ENCODE measurements around the gene MGAT1. TPM values are rescaled to one million over a fixed set of nuclear protein-coding genes. Genes with fewer than 3 reads are reported as not detected.
A peak's percentile ranks its signal among the peaks of the same experiment; 100 is the strongest.
"Not testable (repeated sequence)": the region's sequence is repeated elsewhere in the genome, so short reads cannot be mapped to it uniquely, and the experiment has no call there.

Gene MGAT1
- total RNA-seq, 1 donor from 2014 or later = 123 TPM

GRCh38 chr5:180784497-180785097, 18.0 kb downstream of the MGAT1 start:
- Mint-ChIP-seq H3K27ac (ENCODE audit: unreplicated experiment) (peak overlapping the region; percentile 98), H3K27me3 (ENCODE audit: low read depth) (no peaks in the 10 kb centered on the region), H3K9me3 (ENCODE audit: low read depth) (no peaks in the 10 kb centered on the region), H3K4me1 (ENCODE audit: low read depth) (peaks cover 48% of the 10 kb centered on the region), H3K36me3 (ENCODE audit: low read depth) (no peaks in the 10 kb centered on the region), H3K4me3 (ENCODE audit: unreplicated experiment) (peak overlapping the region; percentile 61)
- peak; percentile 88 for TF ChIP-seq CTCF (IDR thresholded peaks at IDR 0.05)
- DNase-seq (ENCODE audit: low spot score) = peak; percentile 64

- H3K27ac Mint-ChIP-seq (ENCODE audit: unreplicated experiment) = peak overlapping the region; percentile 28
- H3K9me3 Mint-ChIP-seq (ENCODE audit: low read depth) = no peaks in the 10 kb centered on the region
- no peak for TF ChIP-seq CTCF (IDR thresholded peaks at IDR 0.05)
- H3K4me3 Mint-ChIP-seq (ENCODE audit: unreplicated experiment) = no peak overlapping the region
- no peaks in the 10 kb centered on the region for H3K36me3 Mint-ChIP-seq (ENCODE audit: low read depth)
- DNase-seq (ENCODE audit: low spot score) = peak; percentile 52
- H3K27me3 Mint-ChIP-seq (ENCODE audit: low read depth) = no peaks in the 10 kb centered on the region
- H3K4me1 Mint-ChIP-seq (ENCODE audit: low read depth) = peaks cover 48% of the 10 kb centered on the region
Measured at GRCh38 chr5:180783340-180784052, 19.1 kb downstream of the MGAT1 start.

- no peak for TF ChIP-seq CTCF (IDR thresholded peaks at IDR 0.05)
Measured at GRCh38 chr5:180782748-180783147, 19.9 kb downstream of the MGAT1 start.

GRCh38 chr5:180781900-180782326, 20.7 kb downstream of the MGAT1 start:
- not testable (repeated sequence) for H3K4me3 Mint-ChIP-seq (ENCODE audit: unreplicated experiment); DNase-seq (ENCODE audit: low spot score); H3K27me3 Mint-ChIP-seq (ENCODE audit: low read depth); H3K27ac Mint-ChIP-seq (ENCODE audit: unreplicated experiment); H3K9me3 Mint-ChIP-seq (ENCODE audit: low read depth); H3K36me3 Mint-ChIP-seq (ENCODE audit: low read depth)
- H3K4me1 Mint-ChIP-seq (ENCODE audit: low read depth) = peaks cover 33% of the 10 kb centered on the region

More at GRCh38 chr5:180782748-180783147, 19.9 kb downstream of the MGAT1 start:
- H3K9me3 Mint-ChIP-seq (ENCODE audit: low read depth) = no peaks in the 10 kb centered on the region
- H3K36me3 Mint-ChIP-seq (ENCODE audit: low read depth) = no peaks in the 10 kb centered on the region
- DNase-seq (ENCODE audit: low spot score) = no peak
- H3K4me3 Mint-ChIP-seq (ENCODE audit: unreplicated experiment) = no peak overlapping the region
- H3K4me1 Mint-ChIP-seq (ENCODE audit: low read depth) = peaks cover 41% of the 10 kb centered on the region
- no peaks in the 10 kb centered on the region for H3K27me3 Mint-ChIP-seq (ENCODE audit: low read depth)
- H3K27ac Mint-ChIP-seq (ENCODE audit: unreplicated experiment) = no peak overlapping the region

- TF ChIP-seq CTCF (IDR thresholded peaks at IDR 0.05) = no peak
- no peaks in the 10 kb centered on the region for H3K36me3 Mint-ChIP-seq (ENCODE audit: low read depth)
- no peak for DNase-seq (ENCODE audit: low spot score)
- peaks cover 2% of the 10 kb centered on the region for H3K27me3 Mint-ChIP-seq (ENCODE audit: low read depth)
- peaks cover 15% of the 10 kb centered on the region for H3K4me1 Mint-ChIP-seq (ENCODE audit: low read depth)
- H3K27ac Mint-ChIP-seq (ENCODE audit: unreplicated experiment) = no peak overlapping the region
- H3K9me3 Mint-ChIP-seq (ENCODE audit: low read depth) = peaks cover under 1% of the 10 kb centered on the region
- H3K4me3 Mint-ChIP-seq (ENCODE audit: unreplicated experiment) = no peak overlapping the region
Measured at GRCh38 chr5:180779985-180780610, 22.5 kb downstream of the MGAT1 start.
